ENCODE data around the gene STAC2. TPM values are rescaled to one million over a fixed set of nuclear protein-coding genes. Genes with fewer than 3 reads are reported as not detected.

STAC2 gene
- total and polyA plus RNA-seq, 9 of the 15 experiments (the other 6 are each of a cell fraction or from before 2014, with no cell fraction given) = not detected

DNA sequence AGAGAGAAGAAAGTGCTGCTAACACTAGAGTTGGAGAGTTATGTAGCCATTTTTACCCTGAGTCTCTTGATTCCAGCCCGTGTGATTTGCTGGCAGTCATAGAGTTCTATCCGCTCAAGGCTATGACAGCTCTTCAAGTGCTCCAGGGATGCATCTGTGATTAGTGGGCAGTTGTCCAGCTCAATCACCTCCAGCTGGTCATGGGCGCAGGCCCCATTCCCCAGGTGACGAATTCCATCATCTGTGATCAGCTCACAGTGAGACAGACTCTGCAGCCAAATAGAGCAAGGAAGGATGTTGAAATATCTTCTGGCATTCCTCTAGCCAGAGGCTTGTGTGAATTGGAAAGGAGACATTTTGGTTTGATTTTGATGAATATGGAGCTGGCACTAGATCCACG lies 38.4 kb upstream of the STAC2 start:
- no peak overlapping the region for H3K4me2 ChIP-seq (ENCODE audit: insufficient read depth, low read length)
- peaks cover 26% of the 10 kb centered on the region for H3K36me3 ChIP-seq (ENCODE audit: control insufficient read depth, insufficient read depth, low read length)
- H3K9me3 ChIP-seq (replicated peaks; ENCODE audit: control insufficient read depth, insufficient read depth, low read depth, low read length) = no peaks in the 10 kb centered on the region
- H4K20me1 ChIP-seq (replicated peaks; ENCODE audit: control insufficient read depth, insufficient read depth, low read length) = no peaks in the 10 kb centered on the region
- intact Hi-C loops (cut with micrococcal nuclease) (no loop called here), in situ Hi-C loops (cut with MboI) (no loop called here)
- TF ChIP-seq SMAD2 (IDR thresholded peaks at IDR 0.05; ENCODE audit: low read depth, low read length) (no peak), ADNP (tag; IDR thresholded peaks at IDR 0.05) (no peak), SNIP1 (IDR thresholded peaks at IDR 0.05; ENCODE audit: low read depth) (no peak)
- TF ChIP-seq, protein P1, sequence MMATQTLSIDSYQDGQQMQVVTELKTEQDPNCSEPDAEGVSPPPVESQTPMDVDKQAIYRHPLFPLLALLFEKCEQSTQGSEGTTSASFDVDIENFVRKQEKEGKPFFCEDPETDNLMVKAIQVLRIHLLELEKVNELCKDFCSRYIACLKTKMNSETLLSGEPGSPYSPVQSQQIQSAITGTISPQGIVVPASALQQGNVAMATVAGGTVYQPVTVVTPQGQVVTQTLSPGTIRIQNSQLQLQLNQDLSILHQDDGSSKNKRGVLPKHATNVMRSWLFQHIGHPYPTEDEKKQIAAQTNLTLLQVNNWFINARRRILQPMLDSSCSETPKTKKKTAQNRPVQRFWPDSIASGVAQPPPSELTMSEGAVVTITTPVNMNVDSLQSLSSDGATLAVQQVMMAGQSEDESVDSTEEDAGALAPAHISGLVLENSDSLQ (IDR thresholded peaks at IDR 0.05) = no peak
- no peak overlapping the region for H2AFZ ChIP-seq (ENCODE audit: low read depth, low read length)
- no peaks in the 10 kb centered on the region for H3K27me3 ChIP-seq (ENCODE audit: control insufficient read depth in 2 of 2, insufficient read depth in 2 of 2, low read length in 2 of 2)
- no peaks in the 10 kb centered on the region for H3K79me2 ChIP-seq (ENCODE audit: control insufficient read depth, insufficient read depth, low read length)
- CTCF ChIA-PET (ENCODE audit: low intra/inter-chr PET ratio) = interaction anchor here (0.6 kb wide), 1 partner anchor 57 kb away, joined by 5 read pairs; no protein-coding TSS in a partner anchor
- POLR2A ChIA-PET = interaction anchor here (1.5 kb wide), 1 partner anchor 19 kb away, joined by 3 read pairs; no protein-coding TSS in a partner anchor
- no peak for FAIRE-seq
- H3K4me1 ChIP-seq (replicated peaks in 1 of 2; ENCODE audit: control insufficient read depth in 2 of 2, insufficient read depth in 2 of 2, low read length in 2 of 2) = no peaks in the 10 kb centered on the region; a peak in 1 of 5 replicates
- no peak overlapping the region for H3K9ac ChIP-seq (ENCODE audit: insufficient read depth in 1 of 2, low read depth in 2 of 2, low read length in 2 of 2)
- H3K9me1 ChIP-seq (ENCODE audit: control insufficient read depth, insufficient read depth, low read length) = no peaks in the 10 kb centered on the region
- WGBS (ENCODE audit: insufficient coverage, low coverage, missing lambda C conversion rate) = 65% methylated on average over 5 of the region's 5 CpGs
- H3K4me3 ChIP-seq = no peak overlapping the region
- ATAC-seq = no peak
- DNase-seq (ENCODE audit: extremely low read depth in 1 of 4, low spot score in 3 of 4) = no peak
- H3K27ac ChIP-seq (ENCODE audit: extremely low read depth, low read depth, low read length) = no peak overlapping the region
- BruUV-seq (replicated peaks) = no TSS peak

DNA sequence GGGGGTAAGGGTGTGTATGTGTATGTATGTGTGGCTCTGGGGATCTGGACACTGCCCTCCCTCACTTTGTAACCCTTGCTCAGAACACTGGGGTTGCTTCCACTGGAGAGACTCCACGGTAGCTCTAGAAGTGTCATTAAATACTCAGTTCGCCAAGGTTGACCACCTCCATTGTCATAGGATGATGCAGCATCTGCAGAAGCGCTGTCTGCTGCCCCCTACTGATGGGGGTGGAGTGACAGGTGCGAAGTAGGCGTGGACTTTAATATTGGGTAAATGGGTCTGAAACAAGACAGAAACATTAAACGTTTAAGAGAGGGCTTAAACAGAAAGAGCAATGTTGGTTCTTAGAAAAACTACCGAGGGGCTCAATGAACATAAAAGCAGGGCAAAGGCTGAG lies 35.5 kb upstream of the STAC2 start:
- FAIRE-seq = peak; percentile 78
- DNase-seq (ENCODE audit: extremely low read depth in 1 of 4, low spot score in 3 of 4) = peak; percentile 68 to 77 (median 74)
- peak; percentile 95 for ATAC-seq
- peak in 1 of 3 experiments; percentile 51 for TF ChIP-seq YY1 (IDR thresholded peaks at IDR 0.05; ENCODE audit: borderline replicate concordance in 1 of 3, control insufficient read depth in 1 of 3, extremely low read depth in 1 of 3, insufficient read depth in 3 of 3, insufficient read length in 1 of 3, insufficient replicate concordance in 2 of 3, low read depth in 1 of 3, low read length in 2 of 3)
- no peak for TF ChIP-seq RBM22 (IDR thresholded peaks at IDR 0.05; ENCODE audit: low read depth, low read length, poor library complexity, severe bottlenecking)
- TF ChIP-seq, protein P2, sequence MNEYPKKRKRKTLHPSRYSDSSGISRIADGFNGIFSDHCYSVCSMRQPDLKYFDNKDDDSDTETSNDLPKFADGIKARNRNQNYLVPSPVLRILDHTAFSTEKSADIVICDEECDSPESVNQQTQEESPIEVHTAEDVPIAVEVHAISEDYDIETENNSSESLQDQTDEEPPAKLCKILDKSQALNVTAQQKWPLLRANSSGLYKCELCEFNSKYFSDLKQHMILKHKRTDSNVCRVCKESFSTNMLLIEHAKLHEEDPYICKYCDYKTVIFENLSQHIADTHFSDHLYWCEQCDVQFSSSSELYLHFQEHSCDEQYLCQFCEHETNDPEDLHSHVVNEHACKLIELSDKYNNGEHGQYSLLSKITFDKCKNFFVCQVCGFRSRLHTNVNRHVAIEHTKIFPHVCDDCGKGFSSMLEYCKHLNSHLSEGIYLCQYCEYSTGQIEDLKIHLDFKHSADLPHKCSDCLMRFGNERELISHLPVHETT (CRISPR knock-in tag; conservative IDR thresholded peaks at IDR 0.05 in 1 of 2, IDR thresholded peaks at IDR 0.05 in 1 of 2) = no peak

More for the DNA sequence above, 35.5 kb upstream of the STAC2 start:
- H3K27me3 ChIP-seq (ENCODE audit: control insufficient read depth in 2 of 2, insufficient read depth in 2 of 2, low read length in 2 of 2) = no peaks in the 10 kb centered on the region
- no peaks in the 10 kb centered on the region for H4K20me1 ChIP-seq (replicated peaks; ENCODE audit: control insufficient read depth, insufficient read depth, low read length)
- no peaks in the 10 kb centered on the region; a peak in 1 of 5 replicates for H3K4me1 ChIP-seq (replicated peaks in 1 of 2; ENCODE audit: control insufficient read depth in 2 of 2, insufficient read depth in 2 of 2, low read length in 2 of 2)
- no peaks in the 10 kb centered on the region for H3K9me3 ChIP-seq (replicated peaks; ENCODE audit: control insufficient read depth, insufficient read depth, low read depth, low read length)
- H3K4me3 ChIP-seq = no peak overlapping the region
- H2AFZ ChIP-seq (ENCODE audit: low read depth, low read length) = peak overlapping the region; percentile 64
- whole genome bisulfite sequencing (ENCODE audit: insufficient coverage, low coverage, missing lambda C conversion rate) = 32% methylated on average over 7 of the region's 7 CpGs
- no peak overlapping the region; a peak in 1 of 4 replicates for H3K9ac ChIP-seq (ENCODE audit: insufficient read depth in 1 of 2, low read depth in 2 of 2, low read length in 2 of 2)
- H3K79me2 ChIP-seq (ENCODE audit: control insufficient read depth, insufficient read depth, low read length) = no peaks in the 10 kb centered on the region
- ChIA-PET CTCF (ENCODE audit: low intra/inter-chr PET ratio) (interaction anchor here (0.6 to 0.8 kb wide), 2 partner anchors 25 to 65 kb away, joined by 3 read pairs; no protein-coding TSS in a partner anchor), POLR2A (interaction anchor here (0.8 to 0.9 kb wide), 2 partner anchors 10 to 12 kb away, joined by 3 to 4 read pairs; no protein-coding TSS in a partner anchor)
- no peaks in the 10 kb centered on the region for H3K9me1 ChIP-seq (ENCODE audit: control insufficient read depth, insufficient read depth, low read length)
- in situ Hi-C loops (cut with MboI) = no loop called here
- peak overlapping the region; percentile 19; the same call in 1 of the 2 replicates for H3K4me2 ChIP-seq (ENCODE audit: insufficient read depth, low read length)
- intact Hi-C loops (cut with micrococcal nuclease) = no loop called here
- H3K36me3 ChIP-seq (ENCODE audit: control insufficient read depth, insufficient read depth, low read length) = peaks cover 33% of the 10 kb centered on the region
- no TSS peak for BruUV-seq (replicated peaks)
- H3K27ac ChIP-seq (ENCODE audit: extremely low read depth, low read depth, low read length) = peak overlapping the region; percentile 49; the same call in 1 of the 3 replicates

Measured in K562 (cell line).